ENCODE measurements around the gene REXO4. TPM values are rescaled to one million over a fixed set of nuclear protein-coding genes. Genes with fewer than 3 reads are reported as not detected.
"Not testable (repeated sequence)": the region's sequence is repeated elsewhere in the genome, so short reads cannot be mapped to it uniquely, and the experiment has no call there.

Gene REXO4
- polyA plus RNA-seq, 1 donor from 2014 or later = 31.6 TPM

DNA sequence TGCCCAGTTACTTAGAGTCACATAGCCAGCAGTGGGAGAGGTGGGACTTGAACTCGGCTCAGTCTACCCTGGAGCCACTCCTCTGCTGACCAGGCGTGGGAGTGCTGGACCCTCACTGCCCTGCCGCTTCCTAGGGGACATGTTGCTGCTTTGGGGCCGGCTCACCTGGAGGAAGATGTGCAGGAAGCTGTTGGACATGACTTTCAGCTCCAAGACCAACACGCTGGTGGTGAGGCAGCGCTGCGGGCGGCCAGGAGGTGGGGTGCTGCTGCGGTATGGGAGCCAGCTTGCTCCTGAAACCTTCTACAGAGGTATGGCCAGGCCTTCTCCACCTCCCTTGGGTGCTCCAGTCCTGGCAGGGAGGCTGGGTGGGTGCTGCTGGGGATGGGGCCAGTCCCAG is 38.6 kb upstream of the REXO4 start:
- Mint-ChIP-seq H3K4me1 (peaks cover 11 to 17% (median 12%) of the 10 kb centered on the region in 3 donors), H3K9me3 (peaks cover 0 to 1% (median 0%) of the 10 kb centered on the region in 3 donors), H3K4me3 (no peak overlapping the region), H3K27ac (peak overlapping the region in 1 of 3 donors; percentile 42), H3K36me3 (no peaks in the 10 kb centered on the region), H3K27me3 (no peaks in the 10 kb centered on the region)

DNA sequence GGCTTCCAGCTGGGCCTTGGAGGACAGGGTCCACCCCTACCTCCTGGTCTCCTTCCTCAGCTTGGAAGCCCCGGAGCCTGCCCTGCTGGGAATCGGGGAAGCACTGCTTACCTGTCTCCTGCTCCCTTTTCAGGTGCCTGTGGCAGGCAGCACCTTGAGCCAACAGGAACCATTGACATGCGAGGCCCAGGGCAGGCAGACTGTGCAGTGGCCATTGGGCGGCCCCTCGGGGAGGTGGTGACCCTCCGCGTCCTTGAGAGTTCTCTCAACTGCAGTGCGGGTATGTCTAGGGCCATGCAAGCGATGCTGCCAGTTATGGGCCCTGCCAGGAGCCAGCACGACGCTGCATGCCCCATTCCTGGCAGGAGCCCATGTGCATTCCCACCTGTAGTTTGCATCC is 38.1 kb upstream of the REXO4 start:
- Mint-ChIP-seq H3K27ac (peak overlapping the region in 1 of 3 donors; percentile 42), H3K4me1 (peaks cover 7 to 12% (median 8%) of the 10 kb centered on the region in 3 donors), H3K9me3 (peaks cover 0 to 1% (median 0%) of the 10 kb centered on the region in 3 donors), H3K36me3 (no peaks in the 10 kb centered on the region), H3K27me3 (no peaks in the 10 kb centered on the region), H3K4me3 (no peak overlapping the region)

DNA sequence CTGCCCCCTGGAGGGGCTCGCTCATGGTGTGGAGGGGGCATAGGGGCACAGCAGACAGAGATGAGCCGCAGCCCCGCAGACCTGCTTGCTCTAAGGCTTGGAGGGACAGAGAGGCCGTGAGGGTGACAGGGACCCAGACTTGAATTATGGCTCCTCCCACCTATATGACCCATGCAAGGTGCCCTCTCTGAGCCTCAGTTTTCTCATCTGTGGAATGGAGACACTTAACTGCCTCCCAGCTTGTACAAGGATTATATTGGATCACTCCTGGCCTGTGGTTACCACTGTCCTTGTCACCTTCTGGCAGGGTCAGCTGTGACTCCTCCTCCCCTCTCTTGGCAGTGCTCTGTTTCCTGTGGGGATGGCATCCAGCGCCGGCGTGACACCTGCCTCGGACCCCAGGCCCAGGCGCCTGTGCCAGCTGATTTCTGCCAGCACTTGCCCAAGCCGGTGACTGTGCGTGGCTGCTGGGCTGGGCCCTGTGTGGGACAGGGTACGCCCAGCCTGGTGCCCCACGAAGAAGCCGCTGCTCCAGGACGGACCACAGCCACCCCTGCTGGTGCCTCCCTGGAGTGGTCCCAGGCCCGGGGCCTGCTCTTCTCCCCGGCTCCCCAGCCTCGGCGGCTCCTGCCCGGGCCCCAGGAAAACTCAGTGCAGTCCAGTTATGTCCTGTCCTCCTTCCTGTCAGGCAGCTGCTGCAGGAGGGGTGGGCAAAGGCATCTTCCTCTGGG is 37.3 kb upstream of the REXO4 start:
- Mint-ChIP-seq H3K27ac (no peak overlapping the region), H3K36me3 (no peaks in the 10 kb centered on the region), H3K9me3 (peaks cover 0 to 1% (median 0%) of the 10 kb centered on the region in 3 donors), H3K27me3 (no peaks in the 10 kb centered on the region), H3K4me1 (peaks cover 3 to 7% (median 4%) of the 10 kb centered on the region in 3 donors), H3K4me3 (no peak overlapping the region)

DNA sequence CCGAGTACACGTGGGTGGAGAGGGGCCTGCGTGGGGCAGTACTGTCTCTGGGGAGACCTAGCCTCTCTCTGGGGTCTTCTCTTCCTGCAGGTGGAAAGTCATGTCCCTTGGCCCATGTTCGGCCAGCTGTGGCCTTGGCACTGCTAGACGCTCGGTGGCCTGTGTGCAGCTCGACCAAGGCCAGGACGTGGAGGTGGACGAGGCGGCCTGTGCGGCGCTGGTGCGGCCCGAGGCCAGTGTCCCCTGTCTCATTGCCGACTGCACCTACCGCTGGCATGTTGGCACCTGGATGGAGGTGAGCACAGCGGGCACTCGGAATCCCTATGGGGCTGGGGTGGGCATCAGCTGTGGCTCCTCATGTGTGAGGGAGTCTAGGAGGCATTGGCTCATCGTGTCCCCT is 36.5 kb upstream of the REXO4 start:
- peak overlapping the region in 1 of 3 donors; percentile 73 for H3K27ac Mint-ChIP-seq
- H3K9me3 Mint-ChIP-seq = peaks cover 0 to 1% (median 0%) of the 10 kb centered on the region in 3 donors
- no peaks in the 10 kb centered on the region for H3K36me3 Mint-ChIP-seq

DNA sequence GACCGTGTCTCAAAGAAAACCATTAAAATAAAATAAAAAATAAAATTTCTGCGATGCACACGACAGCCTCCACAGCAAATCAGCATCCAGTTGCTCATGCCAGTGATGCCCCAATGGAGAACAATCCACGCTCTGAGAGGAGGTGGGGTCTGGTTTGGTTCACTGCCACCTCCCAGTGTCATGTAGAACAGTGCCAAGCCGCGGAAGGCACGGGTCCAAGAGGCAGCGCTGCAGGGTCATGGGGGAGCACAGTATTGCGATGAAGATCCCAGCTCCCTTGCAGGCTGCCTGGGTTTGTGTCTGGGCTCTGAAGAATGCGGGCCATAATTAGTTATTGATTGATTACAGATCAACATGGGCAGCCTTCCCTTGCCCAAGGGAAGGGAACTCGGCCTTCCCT is 35.8 kb upstream of the REXO4 start:
- no peak overlapping the region for H3K4me3 Mint-ChIP-seq
- peaks cover 0 to 4% (median 2%) of the 10 kb centered on the region in 3 donors for H3K4me1 Mint-ChIP-seq
- H3K9me3 Mint-ChIP-seq = peaks cover 0 to 1% (median 0%) of the 10 kb centered on the region in 3 donors
- no peak overlapping the region for H3K27ac Mint-ChIP-seq
- H3K36me3 Mint-ChIP-seq = no peaks in the 10 kb centered on the region
- H3K27me3 Mint-ChIP-seq = no peaks in the 10 kb centered on the region

More for the DNA sequence above, 36.5 kb upstream of the REXO4 start:
- H3K27me3 Mint-ChIP-seq = no peaks in the 10 kb centered on the region
- peaks cover 2 to 4% (median 3%) of the 10 kb centered on the region in 3 donors for H3K4me1 Mint-ChIP-seq
- no peak overlapping the region for H3K4me3 Mint-ChIP-seq

DNA sequence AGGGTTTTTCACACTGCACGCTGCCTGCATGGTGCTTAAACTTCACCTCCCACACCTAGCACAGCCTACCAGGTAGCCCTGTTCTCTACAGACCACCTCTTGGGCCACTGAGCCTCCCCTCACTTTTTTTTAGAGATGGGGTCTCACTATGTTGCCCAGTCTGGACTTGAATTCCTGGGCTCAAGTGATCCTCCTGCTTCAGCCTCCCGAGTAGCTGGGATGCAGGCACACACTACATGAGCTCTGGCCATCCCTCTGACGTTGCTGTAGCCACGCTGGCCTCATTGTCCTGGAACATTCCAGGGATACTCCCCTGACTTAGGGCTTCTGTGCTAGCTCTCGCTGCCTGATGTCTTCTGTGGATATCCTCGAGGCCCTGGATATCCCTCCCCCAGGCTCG is 34.8 kb upstream of the REXO4 start:
- peak overlapping the region in 1 of 4 donors; percentile 55 for H3K4me3 Mint-ChIP-seq
- peaks cover 0 to 1% (median 0%) of the 10 kb centered on the region in 3 donors for H3K9me3 Mint-ChIP-seq
- H3K36me3 Mint-ChIP-seq = no peaks in the 10 kb centered on the region
- no peaks in the 10 kb centered on the region for H3K27me3 Mint-ChIP-seq
- peak overlapping the region in 1 of 3 donors; percentile 53 for H3K27ac Mint-ChIP-seq
- H3K4me1 Mint-ChIP-seq = peaks cover 0 to 4% (median 0%) of the 10 kb centered on the region in 3 donors

DNA sequence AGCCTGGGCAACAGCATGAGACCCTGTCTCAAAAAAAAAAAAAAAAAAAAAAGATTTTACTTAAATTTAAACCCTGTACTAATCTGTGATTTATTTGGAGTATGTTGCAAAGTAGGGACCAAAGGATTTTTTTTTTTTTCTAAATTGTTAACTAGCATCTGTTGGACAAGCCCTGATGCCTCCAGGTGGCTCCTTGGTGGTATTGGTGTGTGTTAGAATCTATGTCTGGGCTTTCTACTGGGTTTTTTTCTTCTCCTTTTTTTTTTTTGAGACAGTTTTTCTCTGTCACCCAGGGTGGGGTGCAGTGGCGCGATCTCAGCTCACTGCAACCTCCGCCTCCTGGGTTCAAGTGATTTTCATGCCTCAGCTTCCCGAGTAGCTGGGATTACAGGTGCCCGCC is 34.1 kb upstream of the REXO4 start:
- not testable (repeated sequence) for H3K4me1 Mint-ChIP-seq, H3K36me3 Mint-ChIP-seq, H3K27me3 Mint-ChIP-seq, H3K9me3 Mint-ChIP-seq
- Mint-ChIP-seq H3K4me3 (peak overlapping the region in 1 of 4 donors; percentile 55), H3K27ac (peak overlapping the region in 2 of 3 donors; percentile 39 to 60)

DNA sequence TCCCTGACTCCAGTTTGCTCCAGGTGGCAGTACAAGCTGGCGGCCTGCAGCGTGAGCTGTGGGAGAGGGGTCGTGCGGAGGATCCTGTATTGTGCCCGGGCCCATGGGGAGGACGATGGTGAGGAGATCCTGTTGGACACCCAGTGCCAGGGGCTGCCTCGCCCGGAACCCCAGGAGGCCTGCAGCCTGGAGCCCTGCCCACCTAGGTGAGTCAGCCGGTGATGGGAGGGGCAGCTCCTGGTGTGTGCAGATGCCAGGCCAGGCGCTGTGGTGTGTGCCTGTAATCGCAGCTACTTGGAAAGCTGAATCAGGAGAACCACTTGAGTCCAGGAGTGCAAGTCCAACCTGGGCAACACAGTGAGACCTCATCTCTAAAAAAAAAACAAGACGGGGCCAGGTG is 31.9 kb upstream of the REXO4 start:
- Mint-ChIP-seq H3K27ac (no peak overlapping the region), H3K4me1 (peaks cover 0 to 2% (median 0%) of the 10 kb centered on the region in 3 donors), H3K4me3 (no peak overlapping the region), H3K27me3 (no peaks in the 10 kb centered on the region), H3K36me3 (no peaks in the 10 kb centered on the region), H3K9me3 (peaks cover 0 to 1% (median 0%) of the 10 kb centered on the region in 3 donors)

DNA sequence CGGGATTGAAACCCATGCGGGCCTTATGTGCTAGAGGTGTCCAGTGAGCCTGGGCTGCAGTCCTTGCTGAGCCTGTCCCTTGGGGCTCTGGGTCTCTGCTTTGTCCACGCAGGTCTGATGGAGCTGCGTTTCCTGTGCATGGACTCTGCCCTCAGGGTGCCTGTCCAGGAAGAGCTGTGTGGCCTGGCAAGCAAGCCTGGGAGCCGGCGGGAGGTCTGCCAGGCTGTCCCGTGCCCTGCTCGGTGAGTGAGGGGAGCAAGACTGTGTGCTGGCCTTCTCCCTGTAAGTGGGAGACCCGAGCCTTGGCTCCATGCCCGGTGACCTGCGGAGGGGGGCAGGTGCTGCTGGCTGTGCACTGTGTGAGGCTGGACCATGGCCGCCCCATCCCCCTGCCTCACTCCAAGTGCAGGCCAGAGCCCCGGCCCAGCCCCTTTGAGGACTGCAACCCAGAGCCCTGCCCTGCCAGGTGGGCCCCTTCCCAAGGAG is 30.7 kb upstream of the REXO4 start:
- Mint-ChIP-seq H3K4me1 (peaks cover 0 to 2% (median 0%) of the 10 kb centered on the region in 3 donors), H3K36me3 (no peaks in the 10 kb centered on the region), H3K4me3 (peak overlapping the region in 1 of 4 donors; percentile 8), H3K27me3 (no peaks in the 10 kb centered on the region), H3K27ac (no peak overlapping the region), H3K9me3 (no peaks in the 10 kb centered on the region)

DNA sequence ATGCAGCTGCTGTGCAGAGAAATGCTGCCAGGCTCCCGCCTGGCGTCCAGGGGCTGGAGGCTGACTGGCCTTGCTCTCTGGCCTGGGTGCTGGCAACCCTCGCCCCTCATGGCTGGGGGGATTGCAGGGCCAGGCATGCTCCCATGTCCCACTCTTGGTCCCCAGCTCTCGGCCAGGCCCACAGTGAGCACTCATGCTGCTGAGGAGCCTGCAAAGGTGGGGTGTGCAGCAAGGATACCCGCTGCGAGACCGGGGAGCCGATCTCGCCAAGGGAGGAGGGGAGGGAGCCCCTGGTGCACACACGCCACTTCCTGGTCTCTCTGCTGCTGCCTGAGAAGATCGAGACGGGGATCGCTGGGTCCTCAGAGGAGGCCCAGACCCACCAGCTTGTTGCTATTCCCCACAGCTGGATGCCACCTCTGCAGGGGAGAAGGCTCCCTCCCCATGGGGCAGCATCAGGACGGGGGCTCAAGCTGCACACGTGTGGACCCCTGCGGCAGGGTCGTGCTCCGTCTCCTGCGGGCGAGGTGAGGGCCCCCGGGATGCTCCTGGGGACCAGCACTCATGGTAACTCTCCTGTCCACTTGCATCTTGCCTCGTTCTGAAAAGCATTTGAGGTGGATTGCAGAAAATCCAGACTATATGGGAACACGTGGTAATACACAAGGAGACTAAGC is 27.6 kb upstream of the REXO4 start:
- no peak overlapping the region for H3K27ac Mint-ChIP-seq
- no peaks in the 10 kb centered on the region for H3K9me3 Mint-ChIP-seq
- H3K27me3 Mint-ChIP-seq = peaks cover 1% of the 10 kb centered on the region
- no peaks in the 10 kb centered on the region for H3K36me3 Mint-ChIP-seq
- peaks cover 11 to 14% (median 12%) of the 10 kb centered on the region in 3 donors for H3K4me1 Mint-ChIP-seq
- no peak overlapping the region for H3K4me3 Mint-ChIP-seq

DNA sequence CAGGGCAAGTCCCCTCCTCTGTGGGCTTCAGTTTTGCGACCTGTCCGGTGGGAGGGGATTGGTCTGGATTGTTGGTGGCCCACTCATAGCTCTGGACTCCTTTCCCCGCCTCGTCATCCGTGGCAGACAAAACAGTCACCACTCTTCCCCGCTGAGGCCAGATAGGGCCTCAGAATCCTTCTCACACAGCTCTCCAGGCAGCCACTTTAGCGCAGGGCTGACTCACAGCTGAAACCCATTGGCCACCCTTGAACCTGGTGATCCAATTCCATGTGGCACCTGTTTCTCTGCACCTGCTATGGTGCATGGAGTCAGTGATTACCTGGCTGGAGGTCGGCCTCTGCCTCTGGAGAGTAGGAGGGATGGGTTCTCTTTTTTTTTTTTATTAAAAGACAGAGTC is 26.2 kb upstream of the REXO4 start:
- H3K9me3 Mint-ChIP-seq = no peaks in the 10 kb centered on the region
- peaks cover 12 to 17% (median 13%) of the 10 kb centered on the region in 3 donors for H3K4me1 Mint-ChIP-seq
- peaks cover 1% of the 10 kb centered on the region for H3K27me3 Mint-ChIP-seq
- H3K4me3 Mint-ChIP-seq = peak overlapping the region in 1 of 4 donors; percentile 73
- no peak overlapping the region for H3K27ac Mint-ChIP-seq
- H3K36me3 Mint-ChIP-seq = no peaks in the 10 kb centered on the region

DNA sequence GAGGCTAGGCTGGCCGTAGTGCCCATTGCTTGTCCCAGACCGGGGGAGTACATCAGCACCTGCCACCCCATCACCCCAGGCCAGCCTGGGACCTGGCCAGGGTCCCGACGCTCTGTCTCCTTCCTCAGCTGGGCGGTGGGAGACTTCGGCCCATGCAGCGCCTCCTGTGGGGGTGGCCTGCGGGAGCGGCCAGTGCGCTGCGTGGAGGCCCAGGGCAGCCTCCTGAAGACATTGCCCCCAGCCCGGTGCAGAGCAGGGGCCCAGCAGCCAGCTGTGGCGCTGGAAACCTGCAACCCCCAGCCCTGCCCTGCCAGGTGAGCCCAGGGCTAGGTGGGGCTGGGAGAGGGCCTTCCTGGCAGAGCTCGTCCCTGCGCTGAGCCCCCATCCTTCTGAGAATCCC is 25.4 kb upstream of the REXO4 start:
- H3K36me3 Mint-ChIP-seq = no peaks in the 10 kb centered on the region
- peaks cover 12 to 17% (median 13%) of the 10 kb centered on the region in 3 donors for H3K4me1 Mint-ChIP-seq
- H3K4me3 Mint-ChIP-seq = peak overlapping the region in 1 of 4 donors; percentile 22
- no peaks in the 10 kb centered on the region for H3K9me3 Mint-ChIP-seq
- no peak overlapping the region for H3K27ac Mint-ChIP-seq
- peaks cover 1% of the 10 kb centered on the region for H3K27me3 Mint-ChIP-seq

DNA sequence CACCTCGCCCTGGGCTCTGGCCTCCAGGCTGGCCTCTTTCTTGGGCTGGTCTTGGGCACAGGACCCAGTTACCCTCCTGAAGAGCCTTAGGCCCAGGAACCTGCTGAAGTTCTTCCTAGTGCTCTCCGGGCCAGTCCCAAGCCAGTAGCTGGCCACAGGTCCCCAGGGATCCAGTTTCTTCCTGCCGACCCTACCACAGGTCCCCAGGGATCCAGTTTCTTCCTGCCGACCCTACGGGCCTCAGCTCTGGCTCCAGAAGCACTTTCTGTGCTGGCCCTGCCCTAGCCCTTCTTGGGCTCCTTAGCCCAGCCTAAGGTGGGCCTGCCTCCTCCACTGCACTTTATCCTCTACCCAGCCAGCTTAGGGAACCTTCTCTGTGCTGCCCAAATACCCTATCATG is 23.8 kb upstream of the REXO4 start:
- H3K36me3 Mint-ChIP-seq = no peaks in the 10 kb centered on the region
- peak overlapping the region; percentile 28 to 99 (median 76) for H3K27ac Mint-ChIP-seq
- H3K27me3 Mint-ChIP-seq = peaks cover 4% of the 10 kb centered on the region
- no peaks in the 10 kb centered on the region for H3K9me3 Mint-ChIP-seq
- H3K4me3 Mint-ChIP-seq = peak overlapping the region in 1 of 4 donors; percentile 91
- peaks cover 12 to 20% (median 13%) of the 10 kb centered on the region in 3 donors for H3K4me1 Mint-ChIP-seq

DNA sequence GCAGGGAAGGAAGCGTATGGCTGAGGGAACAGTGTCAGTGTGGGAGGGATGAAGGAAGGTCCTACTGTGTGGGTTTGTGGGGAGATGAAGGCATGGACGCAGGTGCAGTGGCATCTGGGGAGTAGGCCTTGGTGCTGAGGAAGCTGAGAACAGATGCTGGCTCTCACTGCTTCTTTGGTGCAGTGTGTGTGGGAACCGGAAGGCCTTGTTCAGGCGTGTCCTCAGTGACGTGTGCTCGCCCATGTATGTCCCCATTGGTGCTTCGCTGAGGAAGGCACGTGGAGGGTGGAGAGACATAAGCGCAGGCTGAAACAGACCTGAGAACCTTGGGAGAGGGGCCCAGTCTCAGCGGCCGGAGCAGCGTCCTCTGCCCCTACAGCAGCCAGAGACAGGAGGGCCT is 23.1 kb upstream of the REXO4 start:
- Mint-ChIP-seq H3K4me3 (peak overlapping the region; percentile 8 to 67 (median 22)), H3K9me3 (no peaks in the 10 kb centered on the region), H3K4me1 (peaks cover 12 to 20% (median 13%) of the 10 kb centered on the region in 3 donors), H3K27ac (peak overlapping the region; percentile 28 to 99 (median 92)), H3K36me3 (no peaks in the 10 kb centered on the region), H3K27me3 (peaks cover 4% of the 10 kb centered on the region)

DNA sequence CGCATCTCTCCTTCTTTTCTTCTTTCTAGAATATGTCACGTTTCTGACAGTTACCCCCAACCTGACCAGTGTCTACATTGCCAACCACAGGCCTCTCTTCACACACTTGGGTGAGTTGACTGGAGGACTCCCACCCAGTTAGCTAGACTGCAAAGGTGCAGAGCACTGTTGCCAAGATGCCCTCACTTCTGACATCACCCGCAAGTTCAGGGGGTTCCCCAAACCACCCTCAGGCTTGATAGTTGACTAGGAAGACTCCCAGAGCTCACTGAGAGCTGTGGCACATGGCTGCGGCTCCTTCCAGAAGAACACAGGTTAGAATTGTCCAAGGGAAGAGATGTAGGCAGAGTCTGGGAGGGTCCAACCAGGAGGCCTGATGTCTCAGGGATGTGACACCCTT is 21.5 kb upstream of the REXO4 start:
- no peaks in the 10 kb centered on the region for H3K9me3 Mint-ChIP-seq
- H3K4me3 Mint-ChIP-seq = no peak overlapping the region
- H3K27me3 Mint-ChIP-seq = peaks cover 4% of the 10 kb centered on the region
- H3K4me1 Mint-ChIP-seq = peaks cover 12 to 20% (median 13%) of the 10 kb centered on the region in 3 donors
- no peaks in the 10 kb centered on the region for H3K36me3 Mint-ChIP-seq
- H3K27ac Mint-ChIP-seq = peak overlapping the region in 1 of 3 donors; percentile 26
